ENCODE results near the gene VSIG10.

GRCh38 chr12:118126119-118126757 is 22.4 kb upstream of the VSIG10 start:
- TF ChIP-seq CTCF (conservative IDR thresholded peaks at IDR 0.05 in 1 of 2, IDR thresholded peaks at IDR 0.05 in 1 of 2; ENCODE audit: low read depth in 1 of 2, low read length in 2 of 2): no peak
- no peak for TF ChIP-seq EZH2 (IDR thresholded peaks at IDR 0.05; ENCODE audit: low read length, missing control alignments)
